Bronchus fibroblast of lung (primary cell): ENCODE data around the gene ADM2. TPM values are rescaled to one million over a fixed set of nuclear protein-coding genes. Genes with fewer than 3 reads are reported as not detected.

Experiments used
- total RNA-seq: library from RNA; depleted of rRNA; stranded (reverse); fragments of >200 nt; gene quantifications from 2 replicates; pipeline ENCODE4 v1.2.3, GENCODE V29; 2015

The ADM2 gene, protein sequence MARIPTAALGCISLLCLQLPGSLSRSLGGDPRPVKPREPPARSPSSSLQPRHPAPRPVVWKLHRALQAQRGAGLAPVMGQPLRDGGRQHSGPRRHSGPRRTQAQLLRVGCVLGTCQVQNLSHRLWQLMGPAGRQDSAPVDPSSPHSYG
- 4.7 and 4.8 TPM in 2 replicates for total RNA-seq

DNA sequence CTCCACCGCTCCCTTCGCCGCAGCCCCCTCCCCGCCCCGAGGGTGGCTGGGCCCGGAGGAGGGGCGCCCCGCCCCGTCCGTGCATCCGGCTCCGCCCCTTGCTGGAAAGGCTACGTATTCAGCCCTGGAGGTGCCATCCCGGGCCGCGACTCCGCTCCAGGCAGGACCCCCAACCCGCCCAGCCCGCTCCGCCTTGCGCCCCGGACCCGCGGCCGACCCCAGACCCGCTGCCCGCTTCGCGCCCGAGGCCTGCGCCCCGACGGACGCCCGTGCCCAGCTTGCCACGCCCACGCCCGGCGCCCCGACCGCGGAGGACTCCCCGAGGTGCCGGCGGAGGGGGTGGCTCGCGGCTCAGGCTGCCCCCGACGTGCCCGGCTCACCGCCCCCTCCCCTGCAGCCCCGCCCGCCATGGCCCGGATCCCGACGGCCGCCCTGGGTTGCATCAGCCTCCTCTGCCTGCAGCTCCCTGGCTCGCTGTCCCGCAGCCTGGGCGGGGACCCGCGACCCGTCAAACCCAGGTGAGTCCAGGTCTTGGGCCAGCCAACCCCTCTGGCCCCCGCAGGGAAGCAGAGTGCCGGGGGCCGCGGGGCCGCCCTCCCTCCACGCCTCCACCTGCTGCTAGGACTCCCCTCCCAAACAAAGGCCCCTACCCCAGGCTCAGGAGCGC, at the start of gene ADM2:
ADM2 (plus strand) TSS at position 104 of the 667 bp plus-strand sequence; CDS start at position 409, 305 bp downstream.

DNA sequence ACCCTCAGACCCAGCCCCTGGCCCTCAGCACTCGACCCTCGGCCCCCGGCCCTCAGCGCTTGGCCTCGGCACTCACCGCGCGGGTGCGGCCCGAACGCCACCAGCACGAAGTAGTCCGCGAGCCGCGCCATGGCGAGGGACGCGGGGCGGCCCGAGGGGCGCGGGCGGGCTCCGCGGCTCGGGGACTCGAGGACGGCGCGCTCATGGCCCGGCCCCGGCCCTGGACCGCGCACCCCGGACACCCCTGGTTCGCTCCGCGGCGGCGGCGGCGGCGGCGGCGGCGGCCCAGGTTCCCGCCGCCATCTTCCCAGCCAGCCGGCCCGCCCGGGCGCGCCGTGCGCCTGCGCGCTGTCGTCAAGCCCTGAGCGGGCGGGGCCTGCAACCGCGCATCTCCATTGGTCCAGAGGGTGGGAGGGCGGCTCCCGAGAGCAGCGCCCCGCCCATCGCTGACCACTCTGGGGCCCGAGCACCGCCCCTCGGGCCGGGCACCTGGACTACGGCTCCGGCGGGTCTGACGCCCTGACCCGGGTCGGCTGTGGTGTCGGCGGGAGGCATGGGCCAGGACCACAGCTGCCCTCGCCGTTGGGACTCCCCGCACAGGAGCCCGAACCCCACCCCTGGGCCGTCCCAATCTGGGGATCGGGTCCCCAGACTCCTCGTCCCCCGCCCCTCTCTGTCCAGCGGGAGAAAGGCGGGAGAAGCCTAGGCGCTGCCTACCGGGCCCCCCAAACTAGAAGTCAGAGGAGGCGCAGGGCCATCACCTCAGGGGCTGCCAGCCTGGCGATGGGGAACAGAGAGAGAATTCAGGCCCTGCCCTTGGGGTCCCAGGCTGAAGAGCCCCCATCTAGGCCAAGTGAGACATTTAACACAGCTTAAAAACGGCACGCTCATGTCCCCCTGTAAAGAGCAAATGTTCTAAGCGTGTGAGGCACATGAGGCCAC, 6.4 kb upstream of the ADM2 start, which contains the start of gene SBF1:
SBF1 (minus strand) TSS at position 326 of the 942 bp plus-strand sequence; CDS start at position 131, 195 bp downstream.

DNA sequence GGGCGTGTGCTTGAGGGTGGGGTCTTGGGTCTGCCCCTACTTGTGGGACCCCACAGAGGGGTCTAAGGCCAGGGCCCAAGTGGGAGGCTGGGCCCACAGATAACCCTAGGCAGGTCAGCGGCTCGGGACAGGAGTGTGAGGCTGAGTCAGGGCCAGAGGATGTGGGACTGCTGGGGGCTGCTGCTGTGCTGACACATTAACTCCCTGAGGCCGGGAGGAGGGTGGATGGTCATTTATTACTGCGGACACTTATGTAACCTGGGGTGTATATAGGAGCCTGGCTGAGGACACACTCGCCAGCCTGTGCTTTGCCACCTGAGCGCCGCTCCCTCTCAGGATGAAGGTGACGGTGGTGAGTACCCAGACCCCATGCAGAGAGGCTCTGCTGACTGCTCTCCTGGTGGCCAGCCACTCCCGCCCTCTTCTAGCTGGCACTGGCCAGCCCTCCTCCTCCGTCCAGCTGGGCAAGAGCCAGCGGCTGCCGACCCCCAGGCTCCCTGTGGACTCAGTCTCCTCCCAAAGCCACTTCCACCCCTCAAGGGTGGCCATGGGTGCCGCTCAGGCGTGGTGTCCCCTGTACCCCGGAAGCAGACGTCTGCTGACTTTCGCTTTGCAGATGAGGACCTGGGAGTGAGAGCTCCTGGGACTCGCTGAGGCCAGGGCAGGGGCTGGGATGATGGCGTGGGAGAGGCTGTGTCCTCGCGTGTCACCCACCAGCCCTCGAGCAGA, 5.4 kb downstream of the ADM2 start, which contains the start of gene MIOX:
MIOX (plus strand) TSS at position 299 of the 729 bp plus-strand sequence; CDS start at position 338, 39 bp downstream.

DNA sequence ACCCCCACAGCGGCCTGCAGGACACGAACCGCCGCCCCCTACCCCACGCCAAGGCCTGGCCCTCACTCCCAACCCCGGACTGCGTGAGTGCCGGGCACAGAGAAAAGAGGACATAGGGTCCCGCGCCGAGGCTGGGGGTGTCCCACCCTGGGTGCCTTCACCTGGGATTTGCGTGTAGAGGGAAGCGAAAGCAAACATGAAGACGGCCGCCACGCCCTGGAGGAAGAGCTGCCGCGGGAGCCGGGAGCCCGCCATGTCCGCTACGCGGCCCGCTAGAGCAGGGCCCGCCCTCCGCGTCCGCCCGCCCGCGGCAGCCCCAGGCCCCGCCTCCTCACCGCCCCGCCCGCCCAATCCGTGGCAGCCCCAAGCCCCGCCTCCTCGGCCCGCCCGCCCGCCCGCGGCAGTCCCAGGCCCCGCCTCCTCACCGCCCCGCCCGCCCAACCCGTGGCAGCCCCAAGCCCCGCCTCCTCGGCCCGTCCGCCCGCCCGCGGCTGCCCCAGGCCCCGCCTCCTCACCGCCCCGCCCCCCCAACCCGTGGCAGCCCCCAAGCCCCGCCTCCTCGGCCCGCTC, 26.2 kb downstream of the ADM2 start, which contains the start of gene LMF2:
LMF2 (minus strand) TSS at position 282 of the 570 bp plus-strand sequence; CDS start at position 255, 27 bp downstream.

DNA sequence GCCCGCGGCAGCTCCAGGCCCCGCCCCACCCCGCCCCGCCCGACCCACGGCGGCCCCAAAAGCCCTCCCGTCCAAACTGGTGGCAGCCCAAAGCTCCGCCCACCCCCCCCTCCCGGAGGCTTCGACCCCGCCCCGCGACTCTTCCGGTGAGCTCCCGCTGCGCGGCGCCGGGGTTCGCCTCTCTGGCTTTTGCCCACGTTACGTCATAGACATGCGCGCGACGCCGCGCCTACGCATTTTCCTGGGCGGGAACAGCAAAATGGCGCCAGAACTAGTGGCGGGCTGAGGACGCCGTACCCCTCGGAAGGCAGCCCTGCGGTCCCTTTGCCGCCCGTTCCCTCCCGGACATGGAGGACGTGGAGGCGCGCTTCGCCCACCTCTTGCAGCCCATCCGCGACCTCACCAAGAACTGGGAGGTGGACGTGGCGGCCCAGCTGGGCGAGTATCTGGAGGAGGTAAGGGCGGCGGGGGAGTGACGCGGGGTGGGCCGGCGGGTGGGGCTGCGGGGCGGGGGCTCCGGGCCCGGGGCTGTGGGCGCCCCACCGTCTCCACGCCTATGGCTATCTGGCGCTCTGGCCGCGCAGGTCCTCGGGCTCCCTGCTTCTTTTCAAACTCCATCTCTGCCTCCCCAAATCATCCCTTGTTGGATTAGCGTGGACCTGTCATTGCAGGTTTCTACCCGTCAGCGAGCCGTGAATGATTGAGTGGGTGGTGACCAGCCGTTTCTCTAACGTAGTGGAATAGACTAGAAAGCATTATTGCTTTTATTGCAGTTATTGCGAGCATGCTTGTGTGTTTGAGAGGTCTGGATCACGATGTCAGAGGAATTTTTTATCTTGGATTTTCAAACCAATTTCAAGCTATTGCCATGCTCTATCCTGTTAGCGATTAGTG, 26.9 kb downstream of the ADM2 start, which contains the start of gene NCAPH2:
NCAPH2 (plus strand) TSS at position 234 of the 894 bp plus-strand sequence; CDS start at position 348, 114 bp downstream.

DNA sequence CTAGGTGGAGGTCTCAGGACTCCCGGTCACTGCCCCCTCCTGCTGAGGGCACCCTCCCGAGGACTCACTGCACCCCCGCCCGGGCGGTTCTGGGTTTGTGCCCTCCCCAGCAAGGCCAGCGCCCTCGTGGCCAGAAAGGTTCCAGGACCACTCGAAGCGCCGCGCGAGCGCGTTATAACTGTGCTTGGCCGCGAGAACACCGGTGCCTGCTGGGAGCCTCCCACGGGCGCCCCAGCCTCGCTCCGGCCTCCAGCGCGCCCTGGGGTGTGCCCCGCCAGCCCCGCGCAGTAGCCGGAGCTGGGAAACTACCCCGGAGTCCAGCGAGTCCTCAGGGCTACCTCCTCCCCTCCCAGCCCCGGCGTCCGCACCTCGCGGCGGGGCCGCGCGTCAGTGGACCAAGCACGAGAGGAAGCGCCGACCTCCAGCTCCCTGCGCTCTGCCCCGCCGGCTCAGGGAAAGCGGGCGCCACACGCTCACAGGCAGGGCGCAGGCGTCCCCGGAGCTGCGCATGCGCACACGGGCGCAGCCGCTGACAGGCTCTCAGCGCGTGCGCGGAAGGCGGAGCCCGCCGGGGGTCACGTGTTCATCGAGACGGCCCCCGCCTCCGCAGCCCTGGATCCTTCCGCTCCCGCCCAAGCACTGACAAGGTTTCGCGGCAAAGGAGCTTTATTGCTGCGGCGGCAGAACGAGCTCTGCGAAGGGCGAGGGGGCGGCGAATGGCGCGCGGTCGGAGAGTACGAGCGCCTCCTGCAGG, 43.9 kb downstream of the ADM2 start, which contains the start of gene SCO2:
SCO2 (minus strand) TSS at position 495 of the 754 bp plus-strand sequence. CDS start 1,187 bp downstream, outside the sequence.

DNA sequence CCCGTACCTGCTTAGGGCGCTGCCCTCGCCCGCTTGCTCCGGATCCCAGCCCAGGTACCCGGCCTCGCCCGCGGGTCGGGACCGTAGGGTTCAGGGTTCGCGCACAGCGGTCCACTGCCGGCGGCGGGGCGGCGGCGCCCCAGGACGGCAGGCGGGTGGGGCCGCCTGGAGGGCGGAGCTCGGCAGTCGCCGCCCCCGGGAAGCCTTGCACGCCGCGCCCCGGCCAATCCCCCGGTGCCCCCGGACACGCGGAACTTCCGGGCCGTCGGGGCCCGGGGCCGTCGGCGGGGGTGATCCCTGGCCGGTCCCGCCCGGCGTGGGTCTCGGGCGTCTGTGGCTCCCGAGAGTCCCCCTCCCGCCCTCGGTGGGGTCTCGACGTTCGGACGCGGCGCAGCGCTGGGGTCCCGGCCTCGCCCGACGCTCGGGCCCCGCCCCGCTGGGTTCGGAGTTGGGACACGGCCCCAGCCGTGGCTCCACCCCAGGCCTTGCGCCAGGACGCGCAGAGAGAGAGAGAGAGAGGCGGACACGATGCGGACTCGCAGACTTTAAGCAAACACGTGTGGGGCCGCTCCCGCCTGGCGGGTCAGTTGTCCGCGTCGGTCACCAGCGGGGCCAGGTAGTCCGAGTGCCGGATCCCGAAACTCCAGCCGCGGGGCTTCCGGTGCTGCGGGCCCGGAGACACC, 48.7 kb downstream of the ADM2 start, which contains the start of gene TYMP:
TYMP (minus strand) TSS at position 116 of the 683 bp plus-strand sequence. CDS start 303 bp downstream, outside the sequence.

Other genes with a start within 250 kb of the ADM2 start
- gene TUBGCP6, start 236.5 kb upstream of the ADM2 start, total RNA-seq: 18.1 and 22.0 TPM in 2 replicates
- 12.8 and 18.5 TPM in 2 replicates for gene HDAC10, start 230.3 kb upstream of the ADM2 start, total RNA-seq
- 32.1 and 32.3 TPM in 2 replicates for gene MAPK12, start 219.9 kb upstream of the ADM2 start, total RNA-seq
- gene MAPK11, start 211.2 kb upstream of the ADM2 start, total RNA-seq: 4.4 and 5.5 TPM in 2 replicates
- 100 and 107 TPM in 2 replicates for gene PLXNB2, start 173.9 kb upstream of the ADM2 start, total RNA-seq
- gene DENND6B, start 154.5 kb upstream of the ADM2 start, total RNA-seq: 1.2 and 1.3 TPM in 2 replicates
- 38.1 and 40.5 TPM in 2 replicates for gene PPP6R2, start 138.2 kb upstream of the ADM2 start, total RNA-seq
- gene SBF1, start 6.5 kb upstream of the ADM2 start, total RNA-seq: 52.0 and 54.1 TPM in 2 replicates
- gene MIOX, start 5.3 kb downstream of the ADM2 start, total RNA-seq: 0.17 TPM in 1 of 2 replicates, not detected in the other
- 86.4 and 92.3 TPM in 2 replicates for gene LMF2, start 26.2 kb downstream of the ADM2 start, total RNA-seq
- 71.5 and 77.0 TPM in 2 replicates for gene NCAPH2, start 26.7 kb downstream of the ADM2 start, total RNA-seq
- 0.30 and 1.8 TPM in 2 replicates for gene SCO2, start 44.1 kb downstream of the ADM2 start, total RNA-seq
- 16.9 and 19.0 TPM in 2 replicates for gene TYMP, start 48.5 kb downstream of the ADM2 start, total RNA-seq
- gene KLHDC7B, start 64.4 kb downstream of the ADM2 start, total RNA-seq: 0.17 TPM in 1 of 2 replicates, not detected in the other
- gene SYCE3, start 81.4 kb downstream of the ADM2 start, total RNA-seq: not detected in 2 replicates
- gene CPT1B, start 96.9 kb downstream of the ADM2 start, total RNA-seq: 0.17 and 1.0 TPM in 2 replicates
- gene CHKB, start 101.3 kb downstream of the ADM2 start, total RNA-seq: 31.8 and 37.3 TPM in 2 replicates
- gene MAPK8IP2, start 119.2 kb downstream of the ADM2 start, total RNA-seq: 0.17 and 0.59 TPM in 2 replicates
- gene ARSA, start 146.6 kb downstream of the ADM2 start, total RNA-seq: 16.6 and 17.4 TPM in 2 replicates
- 0.50 and 0.59 TPM in 2 replicates for gene SHANK3, start 191.3 kb downstream of the ADM2 start, total RNA-seq